COR-L47 (cell line): ENCODE results near the gene GPR162.
A peak's percentile ranks its signal among the peaks of the same experiment; 100 is the strongest.
"Not testable (repeated sequence)": the region's sequence is repeated elsewhere in the genome, so short reads cannot be mapped to it uniquely, and the experiment has no call there.

Source experiments
- DNase-seq: peaks from one replicate; lab custom pipeline; 2025; lab: John Stamatoyannopoulos, UW

Gene GPR162

DNA sequence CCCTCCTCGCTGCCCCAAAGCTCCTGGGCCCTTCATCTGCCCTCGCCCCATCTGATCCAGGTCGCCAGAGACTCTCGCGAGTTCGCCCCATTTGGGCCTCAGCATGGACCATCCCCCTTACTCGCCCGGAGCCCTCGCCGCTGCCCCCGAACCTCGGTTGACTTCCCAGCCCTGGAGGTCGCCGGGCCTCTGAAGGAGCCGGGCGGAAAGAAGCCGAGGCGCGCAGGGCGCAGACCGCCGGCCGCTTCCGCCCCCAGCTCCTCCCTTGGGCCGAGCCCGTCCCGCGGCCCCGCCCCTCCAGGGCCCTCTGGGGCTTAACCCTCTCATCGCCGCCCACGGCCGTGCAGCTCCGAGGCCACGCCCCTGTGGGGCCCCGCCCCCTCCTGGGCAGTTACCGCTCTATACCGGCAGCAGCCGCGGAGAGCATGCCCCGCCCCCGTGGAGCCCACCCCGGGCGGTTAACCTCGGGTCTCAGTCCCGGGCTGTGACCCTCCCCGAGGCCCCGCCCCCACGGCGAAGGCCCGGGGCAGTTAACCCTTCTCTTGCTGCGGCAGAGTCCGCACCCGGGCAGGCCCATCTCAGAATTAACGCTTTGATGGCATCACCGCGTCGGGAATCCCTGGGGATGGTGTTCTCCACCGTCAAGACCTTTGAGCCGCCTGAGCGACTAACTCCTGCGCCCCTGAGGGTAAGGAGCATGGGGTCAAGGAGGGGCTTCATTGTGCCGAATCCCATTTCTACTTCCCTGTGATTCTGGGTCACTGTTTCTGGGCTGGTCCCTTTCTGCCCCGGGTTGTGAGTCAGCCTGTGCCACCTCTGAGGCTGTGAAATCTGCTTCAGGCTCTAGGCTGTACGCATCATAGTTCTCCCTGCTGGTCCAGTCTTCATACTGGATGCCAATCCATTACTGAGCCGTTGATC lies 51.7 kb downstream of the GPR162 start, which contains the start of gene SPSB2:
SPSB2 (minus strand) TSS at position 210 of the 921 bp plus-strand sequence. CDS start 402 bp downstream, outside the sequence.
- DNase-seq: peak; percentile 80

DNA sequence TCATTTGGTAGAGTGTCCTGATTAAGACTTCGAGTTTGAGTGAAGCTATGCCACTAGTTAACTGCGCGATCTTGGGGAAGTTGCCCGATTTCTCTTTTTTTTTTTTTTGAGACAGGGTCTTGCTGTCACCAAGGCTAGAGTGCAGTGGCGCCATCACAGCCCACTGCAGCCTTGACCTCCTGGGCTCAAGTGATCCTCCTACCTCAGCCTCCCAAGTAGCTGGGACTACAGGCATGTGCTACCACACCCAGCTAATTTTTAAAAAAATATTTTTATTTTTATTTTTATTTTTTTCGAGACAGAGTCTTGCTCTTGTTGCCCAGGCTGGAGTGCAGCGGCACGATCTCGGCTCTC lies 52.4 kb downstream of the GPR162 start:
- DNase-seq: not testable (repeated sequence)
